T1000 (cell line): Measurements from ENCODE around the gene KRT76.

Experiments
- DNase-seq: peaks from one replicate; lab custom pipeline; 2025; ENCODE audit warnings: mixed read lengths; lab: John Stamatoyannopoulos, UW

KRT76 gene

GRCh38 chr12:52730793-52731192, 46.4 kb downstream of the KRT76 start:
- no peak for DNase-seq

- no peak for DNase-seq
These were observed 46.8 kb downstream of the KRT76 start for GRCh38 chr12:52730383-52730782.

GRCh38 chr12:52729147-52729546, 48.0 kb downstream of the KRT76 start:
- DNase-seq = no peak

- no peak for DNase-seq
These were observed 48.8 kb downstream of the KRT76 start for GRCh38 chr12:52728374-52728773.

- DNase-seq = no peak
These were observed 50.1 kb downstream of the KRT76 start for GRCh38 chr12:52727037-52727436.

- no peak for DNase-seq
These were observed 50.7 kb downstream of the KRT76 start for GRCh38 chr12:52726451-52726850.

GRCh38 chr12:52724384-52724783, 52.8 kb downstream of the KRT76 start:
- DNase-seq = no peak

GRCh38 chr12:52722680-52723079, 54.5 kb downstream of the KRT76 start:
- DNase-seq = no peak

- DNase-seq = no peak
These were observed 55.2 kb downstream of the KRT76 start for GRCh38 chr12:52721838-52722470.

GRCh38 chr12:52720365-52720886, 56.7 kb downstream of the KRT76 start:
- no peak for DNase-seq
